H9 (cell line): Measurements from ENCODE around the gene NR2F2. TPM values are rescaled to one million over a fixed set of nuclear protein-coding genes. Genes with fewer than 3 reads are reported as not detected.

Experiments
- DNase-seq: peaks from one replicate; pipeline ENCODE4 v3.0.0-alpha.2; 2017
- H2AFZ ChIP-seq: one replicate; pipeline ENCODE4 v1.6.1; 2013; ENCODE audit warnings: mild to moderate bottlenecking, low read length, control low read depth, moderate library complexity
- H2AK5ac ChIP-seq: 2 replicates; pipeline ENCODE4 v1.6.1; 2013; ENCODE audit warnings: low read length, control low read depth, mixed read lengths; ENCODE audit not compliant: insufficient read length
- H2BK120ac ChIP-seq: one replicate; pipeline ENCODE4 v1.6.1; 2013; ENCODE audit warnings: low read depth, mild to moderate bottlenecking, low read length, control low read depth, inconsistent platforms; ENCODE audit not compliant: poor library complexity, severe bottlenecking
- H2BK12ac ChIP-seq: 2 replicates; pipeline ENCODE4 v1.6.1; 2013; ENCODE audit warnings: low read length, control low read depth, mixed read lengths, low read depth; ENCODE audit not compliant: insufficient read length
- H2BK15ac ChIP-seq: 2 replicates; pipeline ENCODE4 v1.6.1; 2013; ENCODE audit warnings: low read depth, low read length, control low read depth
- H2BK20ac ChIP-seq: one replicate; pipeline ENCODE4 v1.6.1; 2013; ENCODE audit warnings: low read depth, mild to moderate bottlenecking, low read length, control low read depth, inconsistent platforms; ENCODE audit not compliant: poor library complexity, severe bottlenecking
- H2BK5ac ChIP-seq: 2 replicates; pipeline ENCODE4 v1.6.1; 2013; ENCODE audit warnings: low read length, control low read depth, mixed read lengths; ENCODE audit not compliant: insufficient read length
- H3K14ac ChIP-seq: 2 replicates; pipeline ENCODE4 v1.6.1; 2013; ENCODE audit warnings: low read length, control low read depth; ENCODE audit not compliant: insufficient read depth
- H3K18ac ChIP-seq: 2 replicates; pipeline ENCODE4 v1.6.1; 2013; ENCODE audit warnings: low read depth, mild to moderate bottlenecking, mixed read lengths, low read length, control low read depth; ENCODE audit not compliant: insufficient read length
- H3K23ac ChIP-seq: 2 replicates; pipeline ENCODE4 v1.6.1; 2013; ENCODE audit warnings: low read length, control low read depth, mixed read lengths, low read depth; ENCODE audit not compliant: insufficient read length
- H3K23me2 ChIP-seq: 2 replicates; pipeline ENCODE4 v1.6.1; 2013; ENCODE audit warnings: low read depth, mild to moderate bottlenecking, mixed read lengths, low read length, control low read depth; ENCODE audit not compliant: insufficient read length, poor library complexity, severe bottlenecking
- H3K27ac ChIP-seq: 2 replicates; pipeline ENCODE4 v1.5.1; 2013; ENCODE audit warnings: low read length, control low read depth, mixed read lengths, low read depth; ENCODE audit not compliant: insufficient read length
- H3K27me3 ChIP-seq: 2 replicates; pipeline ENCODE4 v1.6.1; 2013; ENCODE audit warnings: low read length, control low read depth, inconsistent platforms; ENCODE audit not compliant: insufficient read depth
- H3K4ac ChIP-seq: 2 replicates; pipeline ENCODE4 v1.6.1; 2013; ENCODE audit warnings: low read depth, mild to moderate bottlenecking, control low read depth, inconsistent platforms, low read length, moderate library complexity
- H3K4me1 ChIP-seq: 2 replicates; pipeline ENCODE4 v1.6.1; 2013; ENCODE audit warnings: low read length, control low read depth, inconsistent platforms; ENCODE audit not compliant: insufficient read depth
- H3K4me2 ChIP-seq: 2 replicates; pipeline ENCODE4 v1.6.1; 2013; ENCODE audit warnings: low read length, control low read depth, mixed read lengths; ENCODE audit not compliant: insufficient read length, insufficient read depth
- H3K56ac ChIP-seq: 2 replicates; pipeline ENCODE4 v1.6.1; 2013; ENCODE audit warnings: low read depth, mild to moderate bottlenecking, mixed read lengths, low read length, control low read depth; ENCODE audit not compliant: insufficient read length
- H3K79me1 ChIP-seq: 2 replicates; pipeline ENCODE4 v1.6.1; 2013; ENCODE audit warnings: low read depth, mild to moderate bottlenecking, moderate library complexity, low read length, control low read depth, inconsistent platforms; ENCODE audit not compliant: insufficient read depth, poor library complexity, severe bottlenecking
- H3K79me2 ChIP-seq: 2 replicates; pipeline ENCODE4 v1.6.1; 2013; ENCODE audit warnings: low read length, control low read depth, inconsistent platforms; ENCODE audit not compliant: insufficient read depth
- H3K9ac ChIP-seq: 2 replicates; pipeline ENCODE4 v1.6.1; 2013; ENCODE audit warnings: low read length, control low read depth, mixed read lengths; ENCODE audit not compliant: insufficient read length; ENCODE audit errors: extremely low read depth
- H3K9me3 ChIP-seq: one replicate; pipeline ENCODE4 v1.6.1; 2013; ENCODE audit warnings: low read depth, low read length, inconsistent platforms; ENCODE audit not compliant: control insufficient read depth
- H3T11ph ChIP-seq: one replicate; pipeline ENCODE4 v1.6.1; 2013; ENCODE audit warnings: mild to moderate bottlenecking, low read length, control low read depth, inconsistent platforms
- H4K20me1 ChIP-seq: one replicate; pipeline ENCODE4 v1.6.1; 2013; ENCODE audit not compliant: control insufficient read depth, insufficient read length, insufficient read depth
- H4K5ac ChIP-seq: 2 replicates; pipeline ENCODE4 v1.6.1; 2013; ENCODE audit warnings: low read depth, mild to moderate bottlenecking, mixed read lengths, low read length, control low read depth; ENCODE audit not compliant: insufficient read length
- H4K8ac ChIP-seq: replicated peaks from 2 replicates; pipeline ENCODE4 v1.6.1; 2013; ENCODE audit warnings: low read length, control low read depth, mixed read lengths, low read depth; ENCODE audit not compliant: insufficient read length
- H4K91ac ChIP-seq: 2 replicates; pipeline ENCODE4 v1.6.1; 2013; ENCODE audit warnings: low read depth, mild to moderate bottlenecking, moderate library complexity, mixed read lengths, low read length, control low read depth; ENCODE audit not compliant: insufficient read length
- H3K27ac Mint-ChIP-seq, 3 experiments: 2 replicates in 2 of 3; 3 replicates in 1 of 3; pipeline ENCODE4 v1.8.0; 2020 to 2021; ENCODE audit warnings: mixed read lengths in 3 of 3, mild to moderate bottlenecking in 1 of 3, moderate library complexity in 1 of 3
- H3K27me3 Mint-ChIP-seq: 2 replicates; pipeline ENCODE4 v1.8.0; 2021; ENCODE audit warnings: low read depth, mild to moderate bottlenecking, moderate library complexity, mixed read lengths
- H3K36me3 Mint-ChIP-seq, 3 experiments: 2 replicates in 2 of 3; 3 replicates in 1 of 3; pipeline ENCODE4 v1.8.0; 2020 to 2021; ENCODE audit warnings: low read depth in 3 of 3, mixed read lengths in 3 of 3; ENCODE audit not compliant: insufficient read depth in 1 of 3
- H3K4me1 Mint-ChIP-seq, 2 experiments: 2 replicates each; pipeline ENCODE4 v1.8.0; 2020; ENCODE audit warnings: mixed read lengths in 2 of 2
- H3K4me3 Mint-ChIP-seq, 2 experiments: 2 replicates in 1 of 2; 3 replicates in 1 of 2; pipeline ENCODE4 v1.8.0; 2020 to 2021; ENCODE audit warnings: mild to moderate bottlenecking in 2 of 2, mixed read lengths in 2 of 2, moderate library complexity in 1 of 2
- H3K9me3 Mint-ChIP-seq, 2 experiments: 2 replicates in 1 of 2; 3 replicates in 1 of 2; pipeline ENCODE4 v1.8.0; 2020; ENCODE audit warnings: mild to moderate bottlenecking in 2 of 2, mixed read lengths in 2 of 2, moderate library complexity in 1 of 2
- WGBS: extraction: QIAGEN DNeasy Blood & Tissue Kit; methylation state at CpG from one replicate; pipeline ENCODE4 v1.1.7; 2013; ENCODE audit warnings: missing lambda C conversion rate, low lambda C conversion rate, mixed read lengths; ENCODE audit not compliant: insufficient read length; ENCODE audit errors: extremely low coverage; 5-methylcytosine and 5-hydroxymethylcytosine counted together
- total RNA-seq: library from RNA; stranded (reverse); gene quantifications from 2 replicates; pipeline ENCODE4 v1.2.1, GENCODE V29; 2021
- TF ChIP-seq, protein P1 (sequence below): fragments of 200-600 bp; sonication (generic); conservative IDR thresholded peaks from 3 replicates; pipeline ENCODE4 v1.8.0; 2021; ENCODE audit warnings: antibody characterized with exemption, mild to moderate bottlenecking

Gene NR2F2
- total RNA-seq, 1 experiment from 2014 or later = 0.24 TPM

DNA sequence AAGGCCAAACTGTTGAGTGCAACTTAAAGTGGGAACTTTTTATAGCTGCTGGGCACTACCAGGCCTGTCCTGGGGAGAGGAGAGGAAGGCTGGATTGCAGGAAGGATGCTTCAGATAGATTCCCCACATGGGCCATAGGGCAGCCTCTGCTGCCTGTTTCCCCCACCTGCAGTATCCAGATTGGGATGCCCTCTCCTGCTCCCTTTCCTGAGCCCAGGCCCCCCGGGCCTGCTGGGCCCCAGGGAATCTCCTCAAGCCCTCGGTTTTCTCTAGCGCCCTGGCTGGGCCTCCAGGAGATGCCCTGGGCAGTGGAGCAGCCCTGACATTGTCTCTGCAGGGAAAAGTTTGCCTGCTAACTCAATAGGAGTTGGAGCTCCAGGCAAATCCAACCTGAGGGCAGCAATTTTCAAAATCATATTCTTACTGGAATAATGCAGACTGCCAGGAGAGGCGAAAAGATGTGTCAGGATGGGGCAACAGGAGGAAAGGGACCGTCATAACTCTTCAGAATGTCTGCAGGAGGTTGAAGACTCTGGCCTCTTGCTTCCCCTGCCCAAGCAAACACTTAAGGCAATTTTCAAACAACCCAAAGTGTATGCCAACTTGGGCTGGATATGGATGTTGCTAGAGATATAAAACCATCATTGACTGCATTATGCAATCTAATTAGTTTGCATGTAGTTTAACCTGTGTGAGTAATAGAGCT, 4.4 kb downstream of the NR2F2 start:
- WGBS = no CpG with 5 or more reads among the region's 5 CpGs
- Histone ChIP-seq H2BK20ac (no peak overlapping the region), H2AFZ (no peak overlapping the region), H2BK15ac (no peak overlapping the region), H2BK12ac (no peak overlapping the region), H3K14ac (no peak overlapping the region), H3T11ph (no peak overlapping the region), H3K4me2 (no peak overlapping the region), H4K91ac (no peak overlapping the region), H3K18ac (no peak overlapping the region), H4K8ac (no peak overlapping the region), H3K27ac (no peak overlapping the region), H3K9ac (no peak overlapping the region), H3K9me3 (no peaks in the 10 kb centered on the region), H4K5ac (no peak overlapping the region), H2BK5ac (no peak overlapping the region), H3K79me2 (no peaks in the 10 kb centered on the region), H3K23ac (no peak overlapping the region), H3K56ac (no peak overlapping the region), H3K4ac (no peak overlapping the region), H4K20me1 (no peaks in the 10 kb centered on the region), H3K23me2 (peaks cover 12% of the 10 kb centered on the region), H3K79me1 (no peaks in the 10 kb centered on the region), H2BK120ac (no peak overlapping the region), H3K27me3 (peaks cover 74% of the 10 kb centered on the region), H2AK5ac (no peak overlapping the region), H3K4me1 (peaks cover 11% of the 10 kb centered on the region; the same call in 1 of the 2 replicates)
- H3K27me3 Mint-ChIP-seq = peaks cover 95% of the 10 kb centered on the region
- no peak for DNase-seq
- TF ChIP-seq, protein P1, sequence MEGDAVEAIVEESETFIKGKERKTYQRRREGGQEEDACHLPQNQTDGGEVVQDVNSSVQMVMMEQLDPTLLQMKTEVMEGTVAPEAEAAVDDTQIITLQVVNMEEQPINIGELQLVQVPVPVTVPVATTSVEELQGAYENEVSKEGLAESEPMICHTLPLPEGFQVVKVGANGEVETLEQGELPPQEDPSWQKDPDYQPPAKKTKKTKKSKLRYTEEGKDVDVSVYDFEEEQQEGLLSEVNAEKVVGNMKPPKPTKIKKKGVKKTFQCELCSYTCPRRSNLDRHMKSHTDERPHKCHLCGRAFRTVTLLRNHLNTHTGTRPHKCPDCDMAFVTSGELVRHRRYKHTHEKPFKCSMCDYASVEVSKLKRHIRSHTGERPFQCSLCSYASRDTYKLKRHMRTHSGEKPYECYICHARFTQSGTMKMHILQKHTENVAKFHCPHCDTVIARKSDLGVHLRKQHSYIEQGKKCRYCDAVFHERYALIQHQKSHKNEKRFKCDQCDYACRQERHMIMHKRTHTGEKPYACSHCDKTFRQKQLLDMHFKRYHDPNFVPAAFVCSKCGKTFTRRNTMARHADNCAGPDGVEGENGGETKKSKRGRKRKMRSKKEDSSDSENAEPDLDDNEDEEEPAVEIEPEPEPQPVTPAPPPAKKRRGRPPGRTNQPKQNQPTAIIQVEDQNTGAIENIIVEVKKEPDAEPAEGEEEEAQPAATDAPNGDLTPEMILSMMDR = no peak
- H3K27ac Mint-ChIP-seq = no peak overlapping the region
- no peak overlapping the region; a peak in 1 of 5 replicates for H3K4me3 Mint-ChIP-seq
- peaks cover 54 to 78% of the 10 kb centered on the region in 2 experiments for H3K4me1 Mint-ChIP-seq
- H3K36me3 Mint-ChIP-seq = no peaks in the 10 kb centered on the region
- peaks cover 2 to 8% of the 10 kb centered on the region in 2 experiments; a peak in 3 of 5 replicates for H3K9me3 Mint-ChIP-seq
